Measurements from ENCODE around the gene POLR1D.
"Not testable (repeated sequence)": the region's sequence is repeated elsewhere in the genome, so short reads cannot be mapped to it uniquely, and the experiment has no call there.

Gene POLR1D

DNA sequence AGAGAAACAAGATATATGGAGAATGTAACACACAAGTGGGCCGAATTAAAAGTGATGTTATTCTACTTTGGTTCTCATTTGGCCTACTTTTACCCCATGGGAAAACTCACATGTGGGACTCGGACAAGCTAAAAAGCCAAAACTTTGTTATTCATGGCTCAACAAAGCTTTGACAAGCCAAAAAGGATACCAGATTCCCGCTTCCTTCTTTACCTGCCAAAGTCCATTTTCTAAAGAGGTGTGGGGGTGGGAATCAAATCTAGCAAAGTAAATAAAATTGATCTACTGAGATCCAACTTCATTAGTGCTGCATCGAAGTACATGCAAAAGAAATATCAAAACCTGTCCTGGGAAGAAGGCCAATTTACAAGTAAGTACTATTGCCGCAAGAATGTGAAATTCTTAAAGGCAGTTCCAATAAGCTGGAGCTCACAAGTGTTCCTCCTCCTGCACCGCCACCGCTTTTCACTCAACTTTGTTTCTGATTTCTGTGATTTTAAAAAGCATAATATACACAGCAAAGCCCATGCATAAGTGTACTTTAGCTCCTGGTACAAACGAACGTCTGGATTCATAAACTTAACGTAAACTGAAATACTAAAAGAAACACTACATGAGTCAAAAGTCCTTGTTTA is 2.5 kb upstream of the POLR1D start:
- DNase-seq = no peak

DNA sequence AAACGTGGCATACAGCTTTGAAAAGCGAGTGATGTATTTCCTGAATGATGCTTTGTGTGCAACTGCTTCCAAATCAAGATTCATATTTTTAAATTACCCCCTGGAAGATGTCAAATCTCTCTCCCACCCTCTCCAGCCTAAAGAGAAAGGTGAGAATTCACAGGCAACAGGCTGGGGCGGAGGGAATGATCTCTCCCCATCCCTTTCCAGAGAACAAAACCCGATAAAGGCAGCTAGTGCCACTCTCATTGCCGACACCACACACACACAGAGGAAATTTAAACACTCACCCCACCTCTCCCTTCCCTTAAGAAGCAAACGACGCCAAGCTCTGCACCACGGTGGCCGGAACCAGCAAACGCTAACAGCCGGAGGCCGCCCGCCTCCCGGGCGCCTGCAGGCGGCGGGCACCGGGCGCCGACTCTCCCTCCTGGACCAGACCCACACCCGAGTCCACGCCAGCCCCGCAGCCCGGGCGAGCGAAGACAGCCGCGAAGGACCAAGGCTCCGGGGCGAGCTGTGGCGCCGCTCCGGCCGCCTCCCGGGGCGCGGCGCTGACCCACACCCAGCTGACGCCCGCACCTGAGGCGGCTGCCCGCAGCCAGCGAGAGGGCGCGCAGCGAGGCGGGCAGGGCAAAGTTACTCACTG is 1.8 kb upstream of the POLR1D start:
- DNase-seq = peak in 1 of 2 donors; percentile 83

DNA sequence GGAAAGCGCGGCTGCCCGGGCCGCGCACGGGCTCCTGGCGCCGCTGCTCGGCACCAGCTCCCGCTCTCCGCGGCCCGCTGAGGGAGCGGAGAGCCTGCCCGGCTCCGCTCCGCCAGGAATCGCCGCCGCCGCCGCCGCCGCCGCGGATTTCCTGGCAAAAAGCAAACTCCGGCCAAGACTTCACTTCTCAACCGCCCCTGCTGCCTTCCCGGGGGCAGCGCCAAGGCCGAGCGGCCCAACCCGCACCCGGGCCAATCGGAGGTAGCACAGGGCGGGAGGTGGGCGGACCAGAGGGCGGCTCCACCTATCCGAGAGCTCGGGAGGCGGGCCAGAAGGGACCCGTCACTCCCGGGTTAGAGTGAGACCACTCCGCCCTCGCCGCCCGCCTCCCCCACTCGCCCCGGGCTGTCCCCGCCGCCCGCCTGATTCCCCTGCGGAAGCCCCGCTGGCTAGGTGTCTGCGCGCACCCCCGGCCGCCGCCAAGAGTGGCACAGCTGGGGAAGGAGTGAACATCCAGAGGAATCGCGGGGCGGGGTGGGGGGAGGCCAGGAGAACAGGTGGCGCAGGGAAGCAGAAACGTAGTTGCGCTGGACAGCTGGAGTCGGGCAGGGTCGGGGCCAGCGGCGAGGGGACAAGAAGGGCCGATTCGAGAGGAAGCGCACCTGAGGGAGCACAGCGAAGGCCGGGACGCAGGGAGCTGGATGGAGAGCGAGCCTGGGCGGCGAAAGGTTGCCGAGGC is 1.1 kb upstream of the POLR1D start, which contains the start of gene LNX2:
LNX2 (minus strand) TSS at position 153 of the 739 bp plus-strand sequence. CDS start 38,826 bp downstream, outside the sequence.
- peak; percentile 89 to 93 for DNase-seq

DNA sequence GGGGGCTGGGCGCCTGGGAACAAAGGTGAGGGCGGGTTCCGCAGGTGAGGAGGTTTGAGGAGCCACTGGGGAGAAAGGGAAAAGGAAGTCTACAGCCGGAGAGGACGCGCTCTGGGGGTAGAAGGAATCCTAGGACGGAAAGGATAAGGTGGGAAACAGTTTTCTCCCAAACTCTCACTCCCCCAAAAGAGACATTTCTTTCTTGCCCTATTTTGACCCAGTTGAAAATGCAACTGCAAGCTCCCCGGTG is 651 bp upstream of the POLR1D start:
- DNase-seq = no peak

DNA sequence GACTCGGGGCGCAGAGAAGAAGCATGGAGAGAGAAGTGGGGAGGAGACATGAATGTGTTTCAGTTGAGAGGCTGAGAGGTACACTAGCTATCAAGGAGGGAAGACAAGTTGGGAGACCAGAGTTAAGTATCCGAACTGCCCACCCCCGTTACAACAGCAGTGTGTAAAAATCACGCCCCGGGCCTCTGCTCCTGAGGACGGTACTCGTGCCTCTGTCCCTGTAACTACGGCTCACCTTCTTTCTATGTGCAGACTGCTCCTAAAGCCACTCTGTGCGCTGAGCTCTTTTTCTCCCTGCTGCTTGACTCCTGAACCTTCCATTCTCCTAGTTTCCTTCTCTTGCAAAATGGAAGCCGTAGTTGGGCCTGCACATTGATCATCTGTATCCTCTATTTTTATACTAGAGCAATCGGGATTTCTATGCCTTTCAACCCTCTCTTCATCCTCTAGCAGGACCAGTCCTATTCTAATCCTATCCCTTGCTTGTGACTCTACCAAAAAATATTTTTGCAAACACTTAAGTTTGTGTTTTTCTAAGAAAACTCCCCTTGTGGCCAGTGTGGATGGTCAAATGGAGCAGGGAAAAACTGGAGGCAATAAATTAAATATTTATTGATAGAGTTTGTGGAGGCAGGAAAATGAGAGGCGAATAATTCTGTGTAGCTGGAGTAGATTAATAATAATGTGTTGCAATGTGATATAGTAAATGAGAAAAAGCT is 569 bp downstream of the POLR1D start:
- DNase-seq = peak in 1 of 2 donors; percentile 6

DNA sequence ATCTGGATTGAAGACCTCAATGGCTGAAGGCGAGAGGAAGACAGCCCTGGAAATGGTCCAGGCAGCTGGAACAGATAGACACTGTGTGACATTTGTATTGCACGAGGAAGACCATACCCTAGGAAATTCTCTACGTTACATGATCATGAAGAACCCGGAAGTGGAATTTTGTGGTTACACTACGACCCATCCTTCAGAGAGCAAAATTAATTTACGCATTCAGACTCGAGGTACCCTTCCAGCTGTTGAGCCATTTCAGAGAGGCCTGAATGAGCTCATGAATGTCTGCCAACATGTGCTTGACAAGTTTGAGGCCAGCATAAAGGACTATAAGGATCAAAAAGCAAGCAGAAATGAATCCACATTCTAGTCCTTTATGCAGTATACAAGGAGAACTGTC is 1.2 kb downstream of the POLR1D start:
- DNase-seq = no peak

DNA sequence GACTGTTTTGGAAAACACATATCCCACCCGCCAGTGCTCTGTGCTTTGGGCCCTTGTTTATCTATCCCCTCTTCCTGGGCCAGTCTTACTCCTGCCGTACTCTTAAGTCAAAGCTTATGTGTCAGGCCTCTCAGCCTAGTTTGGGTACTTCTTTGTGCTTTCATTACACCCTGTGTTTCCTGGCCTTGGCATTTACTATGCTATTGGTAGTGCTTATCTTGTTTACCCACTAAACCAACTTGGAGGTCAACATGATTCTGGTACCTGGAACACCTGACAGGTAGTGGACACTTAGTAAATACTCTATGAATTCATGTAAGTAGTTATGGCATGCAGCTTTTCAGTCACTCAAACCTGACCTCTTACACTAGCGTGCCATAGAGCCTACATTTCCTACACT is 2.4 kb downstream of the POLR1D start:
- no peak for DNase-seq

DNA sequence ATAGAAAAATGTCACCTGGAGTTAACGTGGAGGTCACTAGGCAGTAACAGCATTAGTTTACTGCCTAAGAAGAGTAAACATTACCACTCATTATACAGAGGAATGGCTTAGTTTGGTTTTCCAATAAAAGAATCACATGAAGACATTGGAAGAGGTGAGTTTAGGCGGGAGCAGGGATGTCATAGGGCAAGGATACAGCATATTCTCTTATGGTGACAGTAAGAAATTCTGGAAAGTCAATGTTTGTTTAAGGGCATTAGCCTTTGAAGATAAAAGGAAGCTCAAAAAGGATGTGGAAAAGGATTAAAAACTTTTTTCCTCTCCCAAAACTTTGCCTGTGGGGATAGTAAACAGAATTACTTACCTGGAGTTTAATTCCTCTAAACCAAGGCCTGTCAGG is 4.1 kb downstream of the POLR1D start:
- no peak for DNase-seq

DNA sequence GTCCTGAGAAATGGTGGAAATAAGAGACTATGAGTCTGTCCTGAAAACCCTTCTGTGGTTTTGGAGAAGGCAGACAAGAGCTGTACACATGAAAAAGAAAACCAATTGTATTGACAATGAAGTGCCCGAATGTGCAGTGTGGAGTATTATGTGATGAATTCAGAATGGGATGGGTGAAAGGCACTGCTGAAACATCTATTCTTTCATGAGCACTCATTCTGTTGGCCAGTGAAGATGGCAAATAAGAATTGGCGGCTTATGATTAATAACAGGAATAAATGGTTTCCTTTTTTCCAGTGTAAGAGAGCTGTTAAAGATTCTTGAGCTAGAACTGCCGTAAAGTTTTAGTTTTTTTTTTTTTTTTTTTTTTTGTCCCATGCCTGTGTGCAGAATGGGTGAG is 5.7 kb downstream of the POLR1D start:
- DNase-seq = no peak

DNA sequence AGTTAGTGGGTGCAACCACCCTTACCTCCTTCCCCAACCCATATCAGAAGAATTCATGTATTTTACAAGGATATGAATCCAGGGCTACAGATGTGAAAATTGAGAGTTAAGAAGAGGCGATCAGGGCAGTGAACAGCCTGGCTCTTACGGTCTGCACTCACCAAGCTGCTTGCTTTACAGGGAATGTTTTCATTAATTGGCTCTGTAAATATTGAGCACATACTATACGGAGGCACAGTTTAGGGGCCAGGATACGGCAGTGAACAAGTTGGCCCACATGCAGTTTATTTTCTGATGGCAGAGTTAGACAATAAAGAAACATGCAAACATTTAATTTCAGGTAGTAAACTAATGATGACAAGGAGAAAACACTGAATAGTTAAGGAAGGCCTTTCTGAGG is 6.4 kb downstream of the POLR1D start:
- no peak for DNase-seq

DNA sequence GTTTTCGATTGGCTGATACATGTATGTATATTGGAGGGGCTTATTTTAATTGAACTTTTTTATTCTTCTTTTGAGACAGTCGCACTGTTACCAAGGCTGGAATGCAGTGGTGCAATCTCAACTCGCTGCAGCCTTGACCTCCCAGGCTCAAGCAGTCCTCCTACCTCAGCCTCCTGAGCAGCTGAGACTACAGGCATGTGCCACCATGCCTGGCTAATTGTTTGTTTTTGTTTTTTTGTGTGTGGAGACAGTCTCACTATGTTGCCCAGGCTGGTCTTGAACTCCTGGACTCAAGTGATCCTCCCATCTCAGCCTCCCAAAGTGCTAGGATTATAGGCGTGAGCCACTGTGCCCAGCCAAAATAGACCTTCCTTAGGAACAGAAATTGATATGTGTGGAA is 7.1 kb downstream of the POLR1D start:
- not testable (repeated sequence) for DNase-seq

DNA sequence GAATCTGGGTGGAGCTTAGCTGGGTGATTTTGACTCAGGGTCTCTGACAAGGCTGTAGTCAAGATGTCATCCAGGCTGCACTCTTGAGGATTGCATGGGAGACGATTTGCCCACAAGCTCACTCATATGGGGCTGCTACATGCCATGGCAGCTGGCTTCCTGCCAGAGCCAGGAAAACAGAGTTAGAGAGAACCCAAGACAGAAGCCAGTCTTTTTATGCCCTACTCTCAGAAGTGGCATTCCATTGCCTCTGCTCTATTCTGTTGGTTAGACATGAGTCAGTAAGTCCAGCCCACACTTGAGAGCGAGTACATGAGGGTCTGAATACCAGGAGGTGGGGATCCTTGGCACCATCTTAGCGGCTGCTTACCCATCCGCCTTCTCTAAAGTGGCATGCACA is 9.5 kb downstream of the POLR1D start:
- no peak for DNase-seq

DNA sequence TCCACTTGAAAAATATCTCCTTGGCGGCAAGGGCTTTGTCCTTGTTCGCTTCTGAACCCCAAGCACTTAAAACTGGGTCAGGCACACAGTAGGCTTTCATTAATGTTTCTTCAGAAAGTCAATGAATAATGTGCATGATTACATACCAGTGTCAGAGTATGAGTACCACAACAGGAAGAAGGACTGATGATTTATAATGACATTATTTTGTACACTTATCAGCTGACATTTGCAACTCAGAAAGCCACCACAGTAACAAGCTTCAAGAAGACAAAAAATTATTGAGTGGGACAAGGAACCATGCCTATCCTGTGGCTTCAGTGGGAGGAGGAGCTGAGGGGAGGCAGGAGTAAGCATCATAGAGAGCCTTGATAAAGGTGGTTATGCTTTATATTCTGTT is 10.0 kb downstream of the POLR1D start:
- DNase-seq = no peak

DNA sequence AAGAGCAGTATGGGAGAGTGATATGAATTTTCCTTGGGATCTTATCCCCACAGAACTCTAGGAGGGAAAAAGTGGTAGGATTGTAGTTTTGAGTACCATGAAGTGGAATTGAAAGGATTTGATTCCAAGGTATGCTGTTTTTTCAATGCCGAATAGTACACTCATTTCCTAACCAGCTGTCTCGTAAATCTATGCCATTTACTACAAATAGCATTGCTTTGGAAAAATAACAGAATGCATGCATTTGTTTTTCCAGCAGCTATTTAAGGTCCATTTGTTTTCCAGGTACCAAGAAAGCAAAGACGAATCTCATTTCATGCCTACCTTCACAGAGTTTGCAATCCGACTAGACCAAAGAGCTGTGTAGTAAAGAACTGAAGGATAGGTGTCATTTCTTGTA is 10.5 kb downstream of the POLR1D start:
- DNase-seq = no peak

DNA sequence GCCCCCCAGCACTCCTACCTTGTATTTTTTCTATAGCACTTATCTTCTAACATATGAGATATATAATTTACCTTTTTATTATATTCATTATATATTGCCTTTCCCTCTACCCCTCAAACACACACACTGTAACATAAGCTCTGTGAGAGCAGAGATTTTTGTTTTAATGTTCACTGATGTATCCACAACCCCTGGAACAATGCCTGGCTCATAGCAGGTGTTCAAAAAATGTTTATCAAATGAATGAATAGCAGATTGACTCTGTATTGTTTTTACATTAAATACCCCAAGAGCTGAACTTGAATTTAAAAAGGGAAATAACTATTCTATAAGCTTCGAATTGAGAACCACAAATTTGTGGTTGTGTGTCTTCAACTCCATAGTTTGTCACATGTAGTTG is 11.0 kb downstream of the POLR1D start:
- DNase-seq = no peak

DNA sequence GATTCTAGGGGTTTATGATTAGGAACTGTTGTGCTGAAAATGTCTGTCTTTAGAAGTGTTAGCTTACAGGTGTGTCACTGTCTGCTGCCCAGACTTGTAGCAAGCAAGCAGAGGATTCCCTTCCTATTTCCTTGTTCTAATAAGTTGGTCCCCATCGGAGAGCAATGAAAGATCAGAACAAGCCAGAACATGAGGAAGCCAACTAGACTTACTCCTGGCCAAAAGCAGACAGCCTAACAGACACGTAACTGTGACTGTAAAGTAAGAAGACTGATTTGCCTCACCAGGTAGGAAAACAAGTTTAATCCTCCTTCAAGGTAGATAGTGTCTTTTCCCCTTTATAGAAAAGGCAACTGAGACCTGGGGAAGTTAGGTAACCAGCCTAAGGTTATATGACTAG is 12.5 kb downstream of the POLR1D start:
- no peak for DNase-seq

DNA sequence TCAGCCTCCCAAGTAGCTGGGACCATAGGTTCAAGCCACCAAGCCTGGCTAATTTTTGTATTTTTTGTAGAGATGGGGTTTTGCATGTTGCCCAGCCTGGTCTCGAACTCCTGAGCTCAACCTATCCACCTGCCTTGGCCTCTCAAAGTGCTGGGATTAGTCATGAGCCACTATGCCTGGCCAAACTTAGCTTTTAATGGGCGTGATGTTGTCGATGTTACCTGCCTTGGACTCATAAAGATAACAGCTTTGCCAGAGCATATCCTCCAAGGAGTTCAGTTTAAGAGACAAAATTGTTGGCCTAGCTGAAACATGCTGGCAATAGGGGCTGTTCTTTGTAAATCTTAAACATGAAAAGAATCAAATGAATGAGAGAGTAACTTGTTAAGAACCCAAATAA is 13.1 kb downstream of the POLR1D start:
- no peak for DNase-seq

DNA sequence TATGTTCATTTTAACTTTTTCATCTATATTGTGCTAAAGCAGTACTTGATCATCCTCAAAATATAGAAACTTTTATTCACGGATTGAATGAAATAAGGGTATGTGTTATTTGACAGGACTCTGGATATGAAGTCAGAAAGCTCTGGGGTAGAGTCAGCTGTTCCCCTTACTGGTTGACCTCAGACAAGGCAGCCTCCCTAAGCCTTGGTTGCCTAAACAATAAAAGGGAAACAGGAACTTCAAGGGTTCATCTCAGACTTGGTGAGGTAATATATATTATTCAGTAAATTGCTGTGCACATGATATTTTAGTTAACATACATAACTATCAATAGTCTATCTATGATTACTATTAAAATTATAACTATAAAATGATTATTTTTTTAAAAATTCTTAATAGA is 13.6 kb downstream of the POLR1D start:
- DNase-seq = peak in 1 of 2 donors; percentile 45

DNA sequence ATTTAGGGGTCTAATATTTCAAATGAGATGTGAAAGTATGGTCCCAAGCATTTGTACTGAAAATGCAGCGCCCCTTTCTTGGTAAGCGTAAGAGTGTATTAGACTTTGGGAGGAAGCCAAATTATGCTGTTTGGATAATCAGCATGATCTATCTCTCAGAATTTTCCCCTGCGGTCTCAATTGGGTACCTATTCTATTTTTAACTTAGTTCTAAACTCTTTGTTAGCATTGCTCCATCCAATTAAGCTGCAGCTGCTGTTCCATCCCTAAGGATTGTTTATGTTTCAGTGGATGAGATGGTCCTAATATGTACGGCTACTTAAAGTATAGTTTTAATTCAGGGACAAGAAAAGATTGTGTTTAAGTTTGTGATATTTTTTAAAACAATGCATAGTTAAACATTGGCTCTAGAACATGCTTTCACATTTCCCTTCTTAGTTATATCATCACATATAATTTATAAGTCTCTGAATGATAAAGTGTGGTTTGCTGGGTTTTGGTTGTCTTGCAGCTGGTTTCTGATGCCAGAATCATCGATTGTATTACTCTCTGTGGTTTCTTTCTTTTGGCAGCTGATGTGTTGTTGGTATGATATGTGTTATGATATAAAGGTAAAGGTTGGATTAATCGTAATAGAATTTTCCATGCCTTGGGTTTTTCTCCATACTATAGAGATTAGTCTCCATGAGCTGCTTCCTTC is 15.0 kb downstream of the POLR1D start:
- DNase-seq = no peak

DNA sequence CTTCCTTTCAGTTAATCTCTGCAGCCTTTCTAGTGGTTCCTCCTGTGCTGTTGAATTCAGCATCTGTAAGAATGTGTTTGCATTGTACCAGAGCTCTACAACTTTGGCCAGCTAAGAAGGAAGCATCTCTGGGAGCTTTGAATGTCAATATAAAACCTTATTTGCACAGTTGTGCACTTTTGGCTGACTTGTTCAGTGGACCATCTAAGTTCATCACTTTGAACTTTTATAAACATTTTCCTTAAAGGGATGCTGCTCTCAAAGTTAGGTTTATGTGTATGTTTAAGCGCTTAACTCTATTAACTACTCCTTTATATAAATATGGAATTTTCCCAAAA is 15.6 kb downstream of the POLR1D start:
- no peak for DNase-seq

DNA sequence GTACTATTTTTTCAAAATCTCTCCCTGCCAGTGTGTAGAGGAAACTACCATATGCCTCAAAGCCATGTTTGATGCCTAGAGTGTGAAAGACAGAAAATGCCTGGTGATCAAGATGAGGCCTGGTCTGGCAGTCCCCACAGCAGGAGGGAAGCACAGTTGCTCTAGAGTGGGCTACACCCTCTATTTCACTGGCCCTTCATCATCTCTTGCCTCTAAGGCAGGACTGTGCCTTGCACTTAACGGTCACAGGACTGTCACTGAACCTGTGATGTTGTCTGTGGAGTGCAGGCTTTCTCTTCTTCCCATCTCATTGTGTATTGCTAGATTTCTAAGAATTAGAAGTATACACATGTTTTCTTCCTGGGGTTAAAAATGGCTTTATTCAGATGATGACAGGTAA is 16.3 kb downstream of the POLR1D start:
- DNase-seq = no peak

DNA sequence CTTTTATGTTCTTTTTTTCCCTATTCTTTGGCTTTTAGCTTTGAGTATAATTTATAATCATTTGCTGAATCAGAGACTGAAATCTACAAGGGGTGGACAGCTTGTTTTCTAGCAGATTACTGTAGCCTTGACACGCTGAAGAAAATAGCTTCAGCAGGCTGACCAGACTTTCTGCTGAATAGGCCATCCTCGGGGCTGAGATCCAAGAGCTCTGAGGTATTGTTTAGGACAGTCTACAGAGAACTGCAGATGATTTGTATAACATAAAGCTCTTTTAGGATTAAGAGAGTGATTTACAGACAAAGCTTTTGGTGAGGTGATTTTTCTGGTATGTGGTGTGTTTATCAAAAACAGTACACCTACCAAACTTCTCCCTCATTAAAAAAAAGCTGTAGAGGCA is 16.8 kb downstream of the POLR1D start:
- DNase-seq = no peak

DNA sequence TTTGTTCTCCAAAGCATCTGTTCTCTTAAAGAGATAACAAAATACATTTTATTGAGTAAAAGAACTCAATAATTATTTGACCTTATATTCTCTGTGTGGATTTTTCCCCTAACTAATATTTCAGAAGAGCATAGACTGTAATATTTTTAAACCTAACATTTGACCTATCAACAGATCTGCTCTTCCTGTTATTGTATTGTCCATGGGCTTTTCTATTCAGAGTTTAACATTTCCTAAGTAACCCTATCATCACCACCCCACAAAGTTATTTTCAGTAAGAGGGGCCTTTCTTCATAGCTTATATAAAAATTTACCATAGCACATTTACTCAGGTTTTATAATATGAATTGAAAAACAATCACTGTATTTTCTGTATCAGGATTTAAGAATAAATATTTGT is 17.5 kb downstream of the POLR1D start:
- DNase-seq = no peak

Measured in bone marrow (tissue), 2 donors.